ENCODE results near the gene KIF25. TPM values are rescaled to one million over a fixed set of nuclear protein-coding genes. Genes with fewer than 3 reads are reported as not detected.
A peak's percentile ranks its signal among the peaks of the same experiment; 100 is the strongest.

Gene KIF25
- total and polyA plus RNA-seq, 11 donors = 0.11 to 0.29 (median 0.16) TPM; not detected in 5

DNA sequence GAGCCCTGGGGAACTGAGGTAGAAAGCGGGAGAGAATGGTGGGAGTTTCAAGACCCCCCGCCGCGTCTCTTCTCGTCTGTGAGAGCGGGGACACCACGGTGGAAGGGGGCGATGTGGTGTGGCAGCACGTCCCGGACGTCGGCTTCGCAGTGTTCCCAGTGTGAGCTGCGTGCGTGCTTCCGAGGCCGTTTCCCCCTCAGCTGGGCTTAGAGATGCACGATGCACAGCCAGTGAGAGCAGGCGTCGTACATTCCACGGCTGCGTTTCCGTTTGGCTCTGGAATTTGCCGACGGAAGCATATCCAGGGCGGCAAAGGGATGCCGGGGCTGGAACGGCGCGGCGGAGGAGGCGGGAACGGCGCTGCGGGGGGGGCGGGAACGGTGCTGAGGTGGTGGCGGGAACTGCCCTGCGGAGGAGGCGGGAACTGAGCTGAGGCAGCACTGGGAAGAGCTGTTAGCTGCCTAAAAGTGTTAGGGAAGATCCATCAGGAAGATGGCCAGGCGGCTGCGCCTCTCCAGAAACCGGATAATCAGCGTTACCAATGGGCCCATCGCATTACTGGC is 37.7 kb downstream of the KIF25 start:
- WGBS, 4 donors = 7 to 47% (median 31%) methylated on average over 36 to 45 of the region's 45 CpGs
- ATAC-seq = peak; percentile 48 to 74 (median 69)
- H3K9me3 ChIP-seq = peaks cover 0 to 19% (median 12%) of the 10 kb centered on the region in 12 donors
- TF ChIP-seq, protein P1, sequence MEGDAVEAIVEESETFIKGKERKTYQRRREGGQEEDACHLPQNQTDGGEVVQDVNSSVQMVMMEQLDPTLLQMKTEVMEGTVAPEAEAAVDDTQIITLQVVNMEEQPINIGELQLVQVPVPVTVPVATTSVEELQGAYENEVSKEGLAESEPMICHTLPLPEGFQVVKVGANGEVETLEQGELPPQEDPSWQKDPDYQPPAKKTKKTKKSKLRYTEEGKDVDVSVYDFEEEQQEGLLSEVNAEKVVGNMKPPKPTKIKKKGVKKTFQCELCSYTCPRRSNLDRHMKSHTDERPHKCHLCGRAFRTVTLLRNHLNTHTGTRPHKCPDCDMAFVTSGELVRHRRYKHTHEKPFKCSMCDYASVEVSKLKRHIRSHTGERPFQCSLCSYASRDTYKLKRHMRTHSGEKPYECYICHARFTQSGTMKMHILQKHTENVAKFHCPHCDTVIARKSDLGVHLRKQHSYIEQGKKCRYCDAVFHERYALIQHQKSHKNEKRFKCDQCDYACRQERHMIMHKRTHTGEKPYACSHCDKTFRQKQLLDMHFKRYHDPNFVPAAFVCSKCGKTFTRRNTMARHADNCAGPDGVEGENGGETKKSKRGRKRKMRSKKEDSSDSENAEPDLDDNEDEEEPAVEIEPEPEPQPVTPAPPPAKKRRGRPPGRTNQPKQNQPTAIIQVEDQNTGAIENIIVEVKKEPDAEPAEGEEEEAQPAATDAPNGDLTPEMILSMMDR (IDR thresholded peaks at IDR 0.05) = no peak
- peaks cover 5 to 71% (median 52%) of the 10 kb centered on the region in 12 donors for H3K4me1 ChIP-seq
- peak overlapping the region in 11 of 12 donors; percentile 9 to 62 (median 48) for H3K4me3 ChIP-seq
- peak; percentile 72 to 85 (median 83) for DNase-seq
- H3K27me3 ChIP-seq = peaks cover 0 to 8% (median 0%) of the 10 kb centered on the region in 9 donors
- no peaks in the 10 kb centered on the region for H3K36me3 ChIP-seq
- peak overlapping the region; percentile 58 to 97 (median 86) for H3K27ac ChIP-seq
- intact Hi-C loops (cut with DNase I) = loop anchor here in 6 of 10 donors (1.0 to 10.0 kb wide), 5 partner anchors 42 to 100 kb away; no protein-coding TSS in a partner anchor

DNA sequence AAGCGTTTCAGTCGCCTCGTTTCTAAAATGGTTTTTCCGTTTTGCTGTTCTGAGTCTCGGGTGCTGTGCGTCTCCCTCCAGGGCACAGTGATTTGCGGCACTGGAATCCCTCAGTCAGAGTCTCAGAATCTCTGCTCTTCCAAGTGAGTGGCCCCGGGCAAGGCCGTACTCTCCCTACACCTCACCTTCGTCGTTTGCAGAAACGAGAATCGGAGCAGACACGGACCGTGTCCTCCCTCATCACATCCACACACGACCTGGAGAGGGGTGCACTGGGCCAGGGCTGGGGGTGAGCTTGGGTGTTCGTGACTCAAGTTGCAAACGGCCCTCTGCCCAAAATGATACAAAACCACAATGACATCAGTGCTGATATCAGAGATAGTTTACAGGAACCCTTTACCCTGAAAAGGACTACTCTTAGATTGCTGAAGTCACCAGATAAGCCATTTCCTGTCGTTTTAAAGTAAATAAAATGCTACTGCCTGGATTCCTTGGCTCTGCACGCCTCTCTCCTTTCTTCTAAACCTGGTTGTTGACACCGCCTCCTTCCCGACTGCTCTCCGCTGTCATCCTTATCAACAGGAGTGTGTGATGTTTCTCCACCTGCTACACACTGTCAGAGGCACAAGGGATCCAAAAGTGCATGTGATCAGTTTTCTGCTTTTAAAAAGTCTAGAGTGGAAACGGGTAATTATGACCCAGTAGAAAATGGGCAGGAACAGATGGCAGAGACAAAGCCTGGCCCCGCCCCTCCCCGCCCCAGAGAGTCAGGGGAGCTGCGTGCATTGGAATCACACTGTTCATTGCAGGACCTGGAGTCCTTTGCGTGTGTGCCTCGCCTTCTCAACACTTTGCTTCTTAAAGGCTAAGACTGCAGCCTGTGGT is 38.4 kb downstream of the KIF25 start:
- no peaks in the 10 kb centered on the region for H3K36me3 ChIP-seq
- whole genome bisulfite sequencing, 4 donors = 16 to 39% (median 34%) methylated on average over 29 of the region's 29 CpGs
- peak overlapping the region in 11 of 12 donors; percentile 9 to 62 (median 48) for H3K4me3 ChIP-seq
- H3K4me1 ChIP-seq = peaks cover 5 to 66% (median 47%) of the 10 kb centered on the region in 12 donors
- intact Hi-C loops (cut with DNase I) = loop anchor here in 6 of 10 donors (1.0 to 10.0 kb wide), 8 partner anchors 43 to 101 kb away; no protein-coding TSS in a partner anchor
- peak in 1 of 2 donors; percentile 30 for TF ChIP-seq POLR2A (IDR thresholded peaks at IDR 0.05)
- TF ChIP-seq, protein P1 (IDR thresholded peaks at IDR 0.05) = no peak
- peak overlapping the region; percentile 58 to 97 (median 86) for H3K27ac ChIP-seq
- H3K9me3 ChIP-seq = peaks cover 0 to 27% (median 19%) of the 10 kb centered on the region in 12 donors
- DNase-seq (peak in 3 of 5 donors; percentile 44 to 60 (median 56)), ATAC-seq (peak in 3 of 4 donors; percentile 21 to 51 (median 41))
- H3K27me3 ChIP-seq = peaks cover 0 to 8% (median 0%) of the 10 kb centered on the region in 9 donors

- peak overlapping the region; percentile 58 to 97 (median 84) for H3K27ac ChIP-seq
- DNase-seq = peak in 2 of 5 donors; percentile 61 to 62
- peaks cover 0 to 29% (median 20%) of the 10 kb centered on the region in 12 donors for H3K9me3 ChIP-seq
- ATAC-seq = peak; percentile 35 to 82 (median 56)
- WGBS, 4 donors = 46 to 58% (median 53%) methylated on average over 6 of the region's 6 CpGs
- peaks cover 5 to 52% (median 34%) of the 10 kb centered on the region in 12 donors for H3K4me1 ChIP-seq
- TF ChIP-seq, protein P1 (IDR thresholded peaks at IDR 0.05) = no peak
- TF ChIP-seq POLR2A (IDR thresholded peaks at IDR 0.05) = peak in 1 of 2 donors; percentile 18
- H3K27me3 ChIP-seq = peaks cover 0 to 8% (median 0%) of the 10 kb centered on the region in 9 donors
- intact Hi-C loops (cut with DNase I) = loop anchor here in 6 of 10 donors (2.0 to 10.0 kb wide), 5 partner anchors 45 to 102 kb away; no protein-coding TSS in a partner anchor
- H3K4me3 ChIP-seq = peak overlapping the region in 1 of 12 donors; percentile 49
- H3K36me3 ChIP-seq = no peaks in the 10 kb centered on the region
Observed at GRCh38 chr6:168037242-168037641, 39.8 kb downstream of the KIF25 start.

Data from heart left ventricle (tissue), 16 donors.